ENCODE data around the gene CRYBG3.

The CRYBG3 gene

GRCh38 chr3:97949110-97949485, 127.3 kb downstream of the CRYBG3 start:
- no peak for FAIRE-seq

- no peak for FAIRE-seq
These were observed 127.9 kb downstream of the CRYBG3 start for GRCh38 chr3:97949743-97950142.

GRCh38 chr3:97950360-97950759, 128.5 kb downstream of the CRYBG3 start:
- no peak for FAIRE-seq

GRCh38 chr3:97952280-97952679, 130.5 kb downstream of the CRYBG3 start:
- no peak for FAIRE-seq

GRCh38 chr3:97952872-97953271, 131.1 kb downstream of the CRYBG3 start:
- no peak for FAIRE-seq

GRCh38 chr3:97954228-97954827, 132.5 kb downstream of the CRYBG3 start:
- no peak for FAIRE-seq

GRCh38 chr3:97956051-97956450, 134.2 kb downstream of the CRYBG3 start:
- no peak for FAIRE-seq

GRCh38 chr3:97957617-97958311, 136.0 kb downstream of the CRYBG3 start:
- FAIRE-seq, result no peak

GRCh38 chr3:97958396-97958795, 136.6 kb downstream of the CRYBG3 start:
- no peak for FAIRE-seq

GRCh38 chr3:97958796-97959195, 137.0 kb downstream of the CRYBG3 start:
- FAIRE-seq, result no peak

- FAIRE-seq, result no peak
These were observed 138.1 kb downstream of the CRYBG3 start for GRCh38 chr3:97959872-97960271.

- no peak for FAIRE-seq
These were observed 138.7 kb downstream of the CRYBG3 start for GRCh38 chr3:97960551-97960950.

GRCh38 chr3:97960993-97961766, 139.4 kb downstream of the CRYBG3 start:
- FAIRE-seq, result no peak

- no peak for FAIRE-seq
These were observed 146.2 kb downstream of the CRYBG3 start for GRCh38 chr3:97967966-97968365.

GRCh38 chr3:97968376-97968775, 146.6 kb downstream of the CRYBG3 start:
- no peak for FAIRE-seq

- no peak for FAIRE-seq
These were observed 147.7 kb downstream of the CRYBG3 start for GRCh38 chr3:97969541-97969940.

GRCh38 chr3:97970156-97970555, 148.3 kb downstream of the CRYBG3 start:
- FAIRE-seq, result no peak

GRCh38 chr3:97970956-97971620, 149.3 kb downstream of the CRYBG3 start:
- FAIRE-seq, result no peak

- FAIRE-seq, result no peak
These were observed 150.1 kb downstream of the CRYBG3 start, which contains the start of gene RIOX2 for GRCh38 chr3:97971679-97972567. TSS of gene RIOX2 (minus strand) at chr3:97972431. CDS start at chr3:97967593, 4,838 bp downstream.

GRCh38 chr3:97972976-97973375, 151.2 kb downstream of the CRYBG3 start:
- no peak for FAIRE-seq

- FAIRE-seq, result no peak
These were observed 153.2 kb downstream of the CRYBG3 start for GRCh38 chr3:97974996-97975395.

- FAIRE-seq, result no peak
These were observed 153.7 kb downstream of the CRYBG3 start for GRCh38 chr3:97975466-97975865.
